Dermis microvascular lymphatic vessel endothelial cell (primary cell): Measurements from ENCODE around the gene USP20. TPM values are rescaled to one million over a fixed set of nuclear protein-coding genes. Genes with fewer than 3 reads are reported as not detected.
"Not testable (repeated sequence)": the region's sequence is repeated elsewhere in the genome, so short reads cannot be mapped to it uniquely, and the experiment has no call there.

Experiments
- DNase-seq, 2 donors: peaks; one replicate each; pipeline versions ENCODE4 v3.0.0 to v3.0.0-alpha.2; 2010; ENCODE audit warnings: low read depth in 2 of 2
- total RNA-seq: library from RNA; depleted of rRNA; stranded (reverse); fragments of >200 nt; gene quantifications from 2 replicates; pipeline ENCODE4 v1.2.1, GENCODE V29; 2014

The USP20 gene
- total RNA-seq, 1 donor from 2014 or later: 4.7 TPM

DNA sequence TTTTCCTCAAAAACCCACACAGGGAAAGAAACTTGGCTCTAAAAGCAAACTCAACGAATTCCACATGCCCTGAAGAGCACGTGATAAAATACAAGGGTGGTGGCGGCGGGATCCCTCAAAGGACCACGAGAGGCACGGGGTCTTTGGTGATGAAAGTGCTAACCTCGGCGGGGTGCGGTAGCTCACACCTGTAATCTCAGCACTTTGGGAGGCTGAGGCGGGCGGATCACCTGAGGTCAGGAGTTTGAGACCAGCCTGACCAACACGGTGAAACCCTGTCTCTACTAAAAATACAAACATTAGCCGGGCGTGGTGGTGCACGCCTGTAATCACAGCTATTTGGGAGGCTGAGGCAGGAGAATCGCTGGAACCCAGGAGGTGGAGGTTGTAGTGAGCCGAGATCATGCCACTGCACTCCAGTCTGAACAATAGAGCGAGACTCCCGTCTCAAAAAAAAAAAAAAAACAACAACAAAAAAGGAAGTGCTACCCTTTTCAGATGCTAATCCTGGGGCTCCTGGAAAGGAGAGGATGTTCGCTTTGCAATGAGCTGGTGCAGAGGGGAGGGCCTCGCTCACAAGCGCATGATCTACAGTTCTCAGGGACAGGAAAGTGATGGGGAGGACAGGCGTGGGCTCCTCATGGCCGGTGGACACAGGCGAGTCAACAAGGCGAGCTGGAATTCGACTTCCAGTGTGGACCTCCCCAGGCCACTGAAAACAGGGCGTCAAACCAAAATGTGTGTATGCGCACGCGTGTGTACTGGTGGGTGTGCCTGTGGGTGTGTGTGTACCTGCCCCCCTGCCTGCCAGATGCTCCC, 54.1 kb downstream of the USP20 start:
- DNase-seq: no peak

DNA sequence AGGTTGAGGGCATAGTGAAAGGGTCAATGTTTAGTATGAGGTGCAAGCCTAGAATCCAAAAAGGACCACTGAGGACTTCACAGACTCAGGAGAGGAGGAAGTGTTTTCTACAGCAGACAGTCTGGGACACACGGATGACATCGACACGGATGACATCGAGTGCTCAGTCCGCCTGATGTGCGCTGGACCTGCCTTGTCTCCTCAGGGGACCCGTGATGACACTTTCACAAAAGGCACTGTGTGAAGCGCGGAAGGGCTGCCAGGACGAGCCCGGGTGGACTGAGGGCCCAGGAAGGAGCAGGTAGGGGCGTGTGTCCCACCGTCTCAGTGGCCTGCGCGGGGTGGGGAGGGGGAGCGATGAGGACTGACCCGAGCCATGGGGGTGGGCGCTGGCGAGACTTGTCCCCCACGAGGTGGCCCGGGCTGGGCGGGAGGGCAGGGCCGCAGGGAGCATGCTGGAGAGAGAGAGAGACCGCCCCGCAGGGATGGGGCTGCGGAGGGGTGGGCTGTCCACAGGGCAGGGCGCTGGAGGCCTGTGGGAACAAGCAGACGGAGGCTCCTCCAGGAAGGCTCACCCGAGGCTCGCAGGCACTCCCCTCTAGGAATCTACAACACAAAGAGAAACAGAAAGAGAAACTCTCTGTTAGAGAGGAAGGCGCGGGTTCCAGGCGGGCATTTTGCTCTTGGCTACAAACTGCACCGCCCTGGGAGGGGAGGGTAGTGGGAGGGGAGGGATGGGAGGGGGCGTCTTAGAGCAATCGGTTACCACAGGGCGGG, 54.9 kb downstream of the USP20 start:
- no peak for DNase-seq

DNA sequence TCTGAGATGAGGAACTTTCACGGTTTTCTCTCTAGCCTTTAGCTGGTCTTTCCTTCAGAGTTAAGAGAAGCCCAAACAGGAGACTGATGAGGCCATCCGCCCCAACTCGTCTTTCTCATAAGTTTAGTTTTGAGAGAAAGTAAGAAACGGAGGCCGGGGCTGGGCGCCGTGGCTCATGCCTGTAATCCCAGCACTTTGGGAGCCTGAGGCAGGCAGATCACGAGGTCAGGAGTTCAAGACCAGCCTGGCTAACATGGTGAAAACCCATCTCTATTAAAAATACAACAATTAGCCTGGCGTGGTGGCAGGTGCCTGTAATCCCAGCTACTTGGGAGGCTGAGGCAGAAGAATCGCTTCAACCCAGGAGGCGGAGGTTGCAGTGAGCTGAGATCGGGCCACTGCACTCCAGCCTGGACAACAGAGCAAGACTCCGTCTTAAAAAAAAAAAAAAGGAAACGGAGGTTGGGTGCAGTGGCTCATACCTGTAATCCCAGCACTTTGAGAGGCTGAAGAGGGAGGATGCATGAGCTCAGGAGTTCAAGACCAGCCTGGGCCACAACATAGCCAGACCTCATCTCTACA, 55.6 kb downstream of the USP20 start:
- not testable (repeated sequence) for DNase-seq

DNA sequence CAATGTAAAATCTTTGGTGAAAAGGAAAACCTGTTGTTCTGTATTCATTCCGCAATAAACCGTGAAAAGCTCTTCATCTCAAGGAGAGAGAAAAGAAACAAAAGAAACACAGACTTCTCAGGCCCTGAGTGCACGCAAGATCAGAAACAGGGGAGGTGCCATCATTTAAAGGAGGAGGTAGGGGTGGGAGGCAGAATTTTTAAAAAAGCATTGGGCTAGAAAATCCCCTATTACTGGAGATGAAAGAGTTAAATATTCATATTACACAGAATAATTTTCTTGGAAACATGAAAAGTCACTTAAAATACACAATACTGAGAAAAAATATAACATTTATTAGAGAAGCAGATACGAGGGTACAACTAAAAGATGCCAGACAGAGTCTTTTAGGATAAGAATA, 56.3 kb downstream of the USP20 start:
- no peak for DNase-seq

DNA sequence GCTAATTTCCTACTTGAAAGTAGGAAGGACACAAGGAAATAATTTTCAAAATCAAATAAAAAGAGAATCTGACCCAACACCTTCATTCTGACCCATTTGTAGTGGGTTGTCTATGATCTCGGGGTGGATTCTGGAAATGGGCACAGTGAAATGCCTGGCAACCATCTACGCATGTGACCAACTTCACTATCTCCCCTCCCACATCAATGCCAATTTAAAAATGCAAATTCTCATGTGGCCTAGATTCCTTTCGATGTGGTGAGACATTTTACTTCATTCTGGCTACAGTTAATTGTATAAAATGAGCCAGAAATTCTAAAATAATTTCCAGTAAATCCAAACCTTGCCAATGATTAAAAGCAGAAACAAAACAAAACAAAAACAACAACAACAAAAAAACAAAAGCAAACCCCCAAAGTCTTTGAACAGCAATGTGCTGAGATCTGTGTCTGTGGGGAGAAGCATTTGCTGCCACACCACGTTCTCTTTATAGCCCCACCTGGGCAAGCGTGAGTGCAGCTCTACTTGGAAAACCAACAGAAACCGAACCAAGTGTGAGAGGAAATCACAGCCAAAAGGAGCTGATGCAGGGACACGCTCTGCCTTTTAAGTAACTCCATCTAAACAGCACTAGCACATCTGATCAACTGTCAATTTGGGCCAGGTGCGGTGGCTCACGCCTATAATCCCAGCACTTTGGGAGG, 59.0 kb downstream of the USP20 start:
- DNase-seq: no peak

DNA sequence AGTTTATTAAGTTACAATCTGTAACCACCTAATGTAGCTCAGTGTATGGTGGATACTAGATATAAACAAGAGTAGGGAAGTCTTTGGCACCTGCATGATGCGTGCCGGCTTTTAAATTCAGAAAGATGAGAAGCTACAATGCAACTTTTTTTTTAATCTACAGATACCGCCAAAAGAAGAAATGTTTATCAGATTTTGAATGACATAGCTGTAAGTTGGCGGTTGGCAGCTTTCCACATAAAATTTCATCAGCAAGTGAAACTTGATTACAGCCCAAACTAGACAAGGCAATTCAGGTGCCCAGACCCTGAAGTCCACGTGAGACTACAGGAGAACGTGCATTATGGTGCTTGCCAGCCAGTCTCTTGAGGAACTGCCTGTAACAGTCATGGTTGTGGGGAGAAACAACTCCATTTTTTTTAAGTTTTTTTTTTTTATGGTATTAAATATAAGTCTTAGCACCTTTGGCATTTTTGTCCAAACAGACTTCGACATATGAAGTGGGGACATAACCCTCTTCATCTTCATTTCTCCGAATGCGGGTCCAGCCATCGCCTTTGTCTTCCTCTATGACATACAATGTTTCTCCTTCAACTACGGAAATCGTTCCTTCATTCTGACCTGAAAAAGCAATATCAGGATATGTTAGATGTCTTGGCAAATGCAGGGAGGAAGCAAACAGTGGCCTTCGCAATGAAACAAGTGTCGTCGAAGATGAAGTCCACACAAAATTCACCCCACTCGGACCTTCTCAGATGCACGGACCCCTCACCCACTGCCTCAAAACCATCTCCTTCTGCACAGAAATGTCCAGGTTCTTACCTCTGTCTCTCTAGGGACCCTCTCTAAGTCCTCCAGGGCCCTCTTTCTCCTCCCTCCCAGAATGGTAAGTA, 60.4 kb downstream of the USP20 start:
- no peak for DNase-seq

DNA sequence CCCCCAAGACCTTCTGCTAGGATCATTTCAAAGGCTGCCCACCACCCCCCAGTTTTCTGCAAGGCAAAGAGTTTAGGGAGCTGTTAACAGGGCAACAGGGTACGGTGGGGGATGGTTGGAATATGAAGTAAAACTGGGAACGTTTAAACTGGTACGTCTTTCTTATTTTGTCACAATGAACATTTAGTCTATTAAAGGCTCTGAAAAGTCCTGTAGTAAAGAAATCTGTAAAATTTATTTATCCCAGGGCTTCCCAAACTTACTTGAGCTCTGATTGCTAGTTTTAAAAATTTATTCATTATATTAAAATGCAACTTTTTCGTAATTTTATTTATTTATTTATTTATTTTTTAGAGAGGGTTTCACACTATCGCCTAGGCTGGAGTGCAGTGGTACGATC, 62.0 kb downstream of the USP20 start:
- DNase-seq: no peak

DNA sequence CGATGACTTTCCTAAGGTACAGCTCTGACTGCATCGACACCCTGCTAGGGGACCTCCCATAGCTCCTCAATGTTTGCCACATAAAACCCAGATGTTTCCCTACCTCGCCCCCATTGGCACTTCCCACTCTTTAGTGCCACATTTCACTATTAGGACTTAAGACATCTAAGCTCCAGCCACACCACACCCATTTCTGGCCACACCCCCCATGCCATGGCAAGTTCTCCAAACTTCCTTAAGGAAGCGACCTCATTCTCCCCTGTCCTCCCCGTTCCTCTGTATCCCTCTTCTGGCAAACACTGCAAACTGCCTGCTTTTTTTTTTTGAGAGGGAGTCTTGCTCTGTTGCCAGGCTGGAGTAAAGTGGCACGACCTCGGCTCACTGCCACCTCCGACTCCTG, 62.9 kb downstream of the USP20 start:
- peak in 1 of 2 donors; percentile 18 for DNase-seq

DNA sequence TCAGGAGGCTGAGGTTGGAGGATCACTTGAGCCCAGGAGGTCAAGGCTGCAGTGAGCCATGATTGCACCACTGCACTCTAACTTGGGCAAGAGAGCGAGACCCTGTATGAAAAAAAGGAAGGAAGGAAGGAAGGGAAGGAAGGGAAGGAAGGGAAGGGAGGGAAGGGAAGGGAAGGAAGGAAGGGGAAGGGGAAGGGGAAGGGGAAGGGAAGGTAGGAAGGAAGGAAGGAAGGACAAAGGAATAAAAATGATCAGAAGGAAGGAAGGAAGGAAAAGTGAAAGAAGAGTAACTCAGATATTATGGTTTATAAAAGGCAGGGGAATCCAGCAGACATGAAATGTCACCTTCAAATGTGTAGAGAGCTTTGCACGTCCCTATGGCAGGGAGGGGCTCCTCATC, 64.4 kb downstream of the USP20 start:
- no peak for DNase-seq

DNA sequence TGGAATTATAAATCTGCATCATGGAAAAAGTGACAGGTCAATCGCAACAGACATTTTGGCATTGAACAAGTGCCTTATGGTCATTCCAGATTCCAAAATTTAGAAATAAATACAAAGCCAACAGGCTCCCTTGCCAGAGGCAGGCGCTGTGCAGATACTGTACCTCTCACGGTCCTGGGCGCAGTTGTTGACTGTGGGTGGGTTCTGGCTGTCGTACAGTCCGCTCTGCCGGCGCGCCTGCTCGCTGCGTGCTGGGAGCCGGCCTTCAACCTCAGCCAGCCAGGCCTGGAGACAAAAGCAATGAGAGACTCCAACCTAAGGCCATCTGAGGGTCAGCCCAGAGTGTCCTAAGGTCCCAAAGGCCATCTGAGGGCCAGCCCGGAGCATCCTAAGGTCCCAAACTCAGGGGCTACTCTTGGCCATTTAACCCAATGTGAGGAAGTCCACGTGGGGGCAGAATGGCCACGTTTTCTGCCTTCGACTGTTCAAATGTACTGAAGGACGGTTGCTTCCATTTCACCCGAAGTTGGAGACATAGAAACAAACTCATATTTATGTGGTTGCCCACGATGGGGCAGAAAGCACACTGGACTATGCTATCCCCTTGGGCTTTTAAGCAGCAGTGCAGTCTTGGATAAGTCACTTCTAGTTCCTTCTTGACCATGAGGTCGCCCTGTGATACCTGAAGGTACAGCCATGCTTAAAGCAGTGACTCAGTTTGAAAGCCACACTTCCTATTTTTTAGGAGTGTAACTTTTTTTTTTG, 65.2 kb downstream of the USP20 start:
- DNase-seq: no peak

DNA sequence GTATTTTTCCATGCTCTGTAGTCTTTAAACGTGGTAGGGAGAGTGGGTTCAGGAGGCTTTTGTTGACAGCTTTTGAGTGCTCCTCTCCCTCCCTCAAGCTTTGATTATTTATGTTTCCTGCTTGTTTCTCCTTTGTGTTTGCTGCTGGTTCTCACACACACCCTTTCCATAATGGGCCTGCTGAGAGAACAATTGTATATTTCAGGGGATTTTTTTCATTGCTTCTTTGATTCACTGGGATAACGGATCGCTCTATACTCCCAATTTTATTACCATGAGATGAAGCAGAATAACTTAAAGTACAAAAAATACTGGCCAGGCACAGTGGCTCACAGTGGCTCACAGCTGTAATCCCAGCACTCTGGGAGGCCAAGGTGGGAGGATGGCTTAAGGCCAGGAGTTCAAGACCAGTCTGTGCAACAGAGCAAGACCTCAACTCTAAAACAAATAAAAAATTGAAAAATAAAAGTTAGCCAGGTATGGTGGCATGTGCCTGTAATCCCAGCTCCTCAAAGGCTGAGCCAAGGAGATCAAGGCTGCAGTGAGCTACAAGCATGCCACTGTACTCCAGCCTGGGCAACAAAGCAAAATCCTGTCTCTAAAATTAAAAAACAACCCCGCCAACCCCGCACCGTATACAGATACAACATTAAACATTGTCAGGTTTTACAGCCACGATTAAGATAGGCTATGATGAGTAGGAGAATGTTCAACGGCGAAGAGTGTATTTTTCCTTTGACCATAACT, 66.9 kb downstream of the USP20 start:
- DNase-seq: no peak

DNA sequence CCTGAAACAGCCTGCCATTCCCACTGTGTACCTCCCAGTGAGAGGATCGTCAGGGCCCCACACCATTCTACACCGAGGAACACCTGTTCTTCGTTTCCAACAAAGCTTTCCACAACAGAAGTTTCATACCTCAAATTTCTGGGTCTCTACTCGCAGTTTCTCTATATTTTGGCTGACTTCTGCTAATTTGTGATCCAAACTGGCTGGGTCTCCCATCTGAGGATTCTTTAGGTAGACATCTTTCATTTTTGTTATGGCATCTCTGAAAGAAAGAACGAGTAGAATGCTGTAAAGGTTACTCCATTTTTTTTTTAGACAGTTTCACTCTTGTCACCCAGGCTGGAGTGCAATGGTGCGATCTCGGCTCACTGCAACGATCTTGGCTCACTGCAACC, 67.5 kb downstream of the USP20 start:
- no peak for DNase-seq

DNA sequence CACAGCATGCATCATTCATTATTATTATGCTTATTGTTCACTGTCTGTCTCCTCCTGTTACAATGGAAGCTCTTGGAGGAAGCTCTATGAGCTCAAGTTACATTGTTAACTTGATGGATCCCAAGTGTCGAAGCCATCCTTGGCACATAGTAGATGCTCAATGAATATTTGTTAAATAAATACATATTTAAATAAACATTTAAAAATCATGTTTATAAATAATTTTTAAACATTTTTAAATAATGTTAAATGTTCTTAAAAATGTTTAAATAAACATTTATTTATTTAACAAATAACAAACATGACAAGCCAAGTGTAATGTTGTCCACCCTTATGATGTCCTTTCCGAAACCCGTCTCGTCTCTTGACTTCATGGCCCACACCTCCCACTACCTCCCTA, 69.5 kb downstream of the USP20 start:
- no peak for DNase-seq

DNA sequence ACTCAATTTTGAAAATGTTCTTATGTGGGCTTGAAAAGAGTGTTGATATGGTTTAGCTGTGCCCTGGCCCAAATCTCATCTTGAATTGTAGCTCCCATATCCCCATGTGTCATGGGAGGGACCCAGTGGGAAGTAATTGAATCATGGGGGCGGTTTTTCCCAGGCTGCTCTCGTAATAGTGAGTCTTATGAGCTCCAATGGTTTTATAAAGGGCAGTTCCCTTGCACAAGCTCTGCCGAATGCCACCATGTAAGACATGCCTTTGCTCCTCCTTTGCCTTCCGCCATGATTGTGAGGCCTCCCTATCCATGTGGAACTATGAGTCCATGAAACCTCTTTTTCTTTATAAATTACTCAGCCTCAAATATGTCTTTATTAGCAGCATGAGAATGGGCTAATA, 71.0 kb downstream of the USP20 start:
- no peak for DNase-seq

DNA sequence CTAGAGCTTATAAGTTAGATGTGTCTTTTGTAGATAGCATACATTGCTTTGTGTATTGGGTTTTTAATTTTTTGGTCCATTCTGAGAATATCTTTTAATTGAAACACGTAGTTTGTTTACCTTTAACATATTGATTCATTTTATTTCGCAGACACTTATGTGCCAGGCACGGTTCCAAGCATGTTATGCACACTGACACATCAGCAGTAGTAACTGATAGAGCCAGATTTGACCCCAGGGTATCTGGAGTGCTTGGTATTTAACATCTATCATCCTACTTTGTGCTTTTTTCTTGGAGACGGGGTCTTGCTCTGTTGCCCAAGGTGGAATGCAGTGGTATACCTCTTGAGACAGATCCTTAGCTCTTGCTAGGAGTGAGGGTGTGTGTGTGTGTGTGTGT, 71.9 kb downstream of the USP20 start:
- DNase-seq: no peak

DNA sequence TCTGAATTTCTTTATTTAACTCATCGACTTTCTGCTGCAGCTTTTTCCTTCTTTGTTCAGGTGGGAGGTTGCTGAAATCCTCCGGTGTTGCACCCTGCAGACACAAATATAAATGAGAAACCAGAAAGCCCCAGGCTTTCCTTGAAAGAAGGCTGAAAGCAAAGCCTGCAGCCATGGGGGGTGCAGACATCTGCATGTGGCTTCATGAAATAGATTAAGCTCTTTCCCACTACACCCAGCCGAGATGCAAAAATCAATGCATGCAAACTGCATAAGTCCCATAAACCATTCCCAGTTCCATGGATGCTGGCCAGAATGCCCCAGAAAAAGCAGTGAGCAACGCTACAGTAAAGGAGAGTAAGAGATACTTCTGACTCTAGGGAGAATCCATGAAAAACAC, 73.6 kb downstream of the USP20 start:
- no peak for DNase-seq

DNA sequence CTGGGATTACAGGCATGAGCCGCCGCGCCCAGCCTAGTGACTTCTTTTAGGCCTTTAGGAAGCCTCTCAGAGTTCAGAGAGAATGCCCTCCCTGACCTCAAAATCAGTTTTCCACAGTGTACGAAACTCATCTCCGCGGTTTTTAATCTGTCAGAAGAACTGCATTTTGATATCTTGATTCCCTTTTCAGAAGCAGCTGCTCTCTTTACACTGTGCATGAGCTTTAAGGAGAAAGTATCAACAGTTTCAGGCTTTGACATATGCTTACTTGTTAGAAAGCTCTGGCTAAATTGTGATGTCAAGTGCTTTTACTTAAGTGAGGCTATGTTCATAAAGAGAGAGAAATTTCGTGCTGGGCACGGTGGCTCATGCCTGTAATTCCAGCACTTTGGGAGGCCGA, 74.6 kb downstream of the USP20 start:
- DNase-seq: no peak

DNA sequence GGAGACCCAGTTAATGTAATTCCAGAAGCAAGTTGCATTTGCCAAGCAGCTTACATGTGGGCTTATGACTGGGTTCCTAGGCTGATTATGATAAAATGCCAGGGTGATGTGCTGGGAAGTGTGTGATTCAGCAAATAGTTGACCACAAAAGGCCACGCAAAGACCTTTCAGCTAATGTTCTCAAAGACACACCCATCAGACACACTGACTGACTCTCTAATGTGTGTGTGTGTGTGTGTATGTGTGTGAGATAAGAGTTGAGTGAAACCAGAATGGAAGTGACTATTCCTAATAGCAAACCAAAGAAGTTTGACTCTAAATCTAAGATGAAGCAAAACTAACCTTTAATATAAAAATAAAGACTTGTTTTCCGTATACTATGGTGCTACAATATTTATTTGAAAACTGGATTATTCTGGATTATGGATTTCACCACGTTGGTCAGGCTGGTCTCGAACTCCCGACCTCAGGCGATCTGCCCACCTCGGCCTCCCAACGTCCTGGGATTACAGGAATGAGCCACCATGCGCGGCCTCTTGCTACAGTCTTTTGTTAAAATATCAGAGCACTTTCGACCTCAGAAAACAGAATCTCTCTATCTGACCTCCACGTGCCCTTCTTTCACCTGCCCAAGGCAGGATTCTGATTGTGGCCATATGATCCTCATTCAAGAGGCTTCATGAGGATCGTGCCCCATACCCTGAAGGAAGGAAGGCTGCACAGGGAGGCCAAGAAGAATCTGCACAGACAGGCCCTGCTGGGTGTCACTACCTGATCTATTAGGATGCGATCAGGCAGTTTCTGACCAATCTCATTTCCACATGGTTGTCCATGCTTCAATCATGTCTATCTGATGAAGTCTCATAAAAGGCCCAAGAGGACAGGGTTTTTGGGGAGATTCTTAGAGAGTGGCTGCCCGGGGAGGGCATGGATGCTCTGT, 75.6 kb downstream of the USP20 start:
- DNase-seq: peak in 1 of 2 donors; percentile 95
